HG03378 (cell line): ENCODE data around the gene SLC25A17.
"Not testable (repeated sequence)": the region's sequence is repeated elsewhere in the genome, so short reads cannot be mapped to it uniquely, and the experiment has no call there.

ENCODE experiments used
- ATAC-seq: cut with Tn5 transposase; IDR thresholded peaks from one replicate; pipeline ENCODE4 v1.9.1; 2021; ENCODE audit warnings: mild to moderate bottlenecking, moderate library complexity; ENCODE audit not compliant: unreplicated experiment

SLC25A17 gene

GRCh38 chr22:40819599-40820140 lies 524 bp upstream of the SLC25A17 start:
- ATAC-seq = no peak

GRCh38 chr22:40818192-40818746 lies 877 bp downstream of the SLC25A17 start:
- ATAC-seq = no peak

- no peak for ATAC-seq
These were observed 1.4 kb downstream of the SLC25A17 start for GRCh38 chr22:40817737-40818136.

- ATAC-seq = no peak
These were observed 5.2 kb downstream of the SLC25A17 start for GRCh38 chr22:40813912-40814315.

- no peak for ATAC-seq
These were observed 10.9 kb downstream of the SLC25A17 start for GRCh38 chr22:40808018-40808841.

GRCh38 chr22:40806711-40807110 lies 12.4 kb downstream of the SLC25A17 start:
- ATAC-seq = no peak

GRCh38 chr22:40805699-40806203 lies 13.4 kb downstream of the SLC25A17 start:
- ATAC-seq = no peak

- ATAC-seq = no peak
These were observed 13.9 kb downstream of the SLC25A17 start for GRCh38 chr22:40805239-40805638.

GRCh38 chr22:40803321-40803720 lies 15.8 kb downstream of the SLC25A17 start:
- ATAC-seq = no peak

- ATAC-seq = no peak
These were observed 20.1 kb downstream of the SLC25A17 start for GRCh38 chr22:40799008-40799407.

- ATAC-seq = no peak
These were observed 21.7 kb downstream of the SLC25A17 start for GRCh38 chr22:40797427-40797826.

- no peak for ATAC-seq
These were observed 26.7 kb downstream of the SLC25A17 start for GRCh38 chr22:40792451-40792850.

- ATAC-seq = no peak
These were observed 27.9 kb downstream of the SLC25A17 start for GRCh38 chr22:40791241-40791640.

GRCh38 chr22:40789131-40789530 lies 30.0 kb downstream of the SLC25A17 start:
- no peak for ATAC-seq

- ATAC-seq = no peak
These were observed 36.6 kb downstream of the SLC25A17 start for GRCh38 chr22:40782521-40782920.

GRCh38 chr22:40781749-40782148 lies 37.4 kb downstream of the SLC25A17 start:
- not testable (repeated sequence) for ATAC-seq

GRCh38 chr22:40769761-40770160 lies 49.4 kb downstream of the SLC25A17 start:
- no peak for ATAC-seq

GRCh38 chr22:40768206-40768605 lies 50.9 kb downstream of the SLC25A17 start:
- no peak for ATAC-seq

- no peak for ATAC-seq
These were observed 52.2 kb downstream of the SLC25A17 start for GRCh38 chr22:40766956-40767355.

- ATAC-seq = no peak
These were observed 54.2 kb downstream of the SLC25A17 start for GRCh38 chr22:40764763-40765441.

GRCh38 chr22:40759294-40759840 lies 59.8 kb downstream of the SLC25A17 start:
- ATAC-seq = no peak
